CD4-positive, alpha-beta T cell treated with Interleukin-10 for 1 hour (primary cell): ENCODE measurements around the gene SYNRG.

Experiments
- DNase-seq: peaks from one replicate; pipeline ENCODE4 v3.0.0-alpha.2; 2020

SYNRG gene

GRCh38 chr17:37502009-37502936 is 106.9 kb downstream of the SYNRG start:
- no peak for DNase-seq

GRCh38 chr17:37500378-37500777 is 108.8 kb downstream of the SYNRG start:
- no peak for DNase-seq

DNA sequence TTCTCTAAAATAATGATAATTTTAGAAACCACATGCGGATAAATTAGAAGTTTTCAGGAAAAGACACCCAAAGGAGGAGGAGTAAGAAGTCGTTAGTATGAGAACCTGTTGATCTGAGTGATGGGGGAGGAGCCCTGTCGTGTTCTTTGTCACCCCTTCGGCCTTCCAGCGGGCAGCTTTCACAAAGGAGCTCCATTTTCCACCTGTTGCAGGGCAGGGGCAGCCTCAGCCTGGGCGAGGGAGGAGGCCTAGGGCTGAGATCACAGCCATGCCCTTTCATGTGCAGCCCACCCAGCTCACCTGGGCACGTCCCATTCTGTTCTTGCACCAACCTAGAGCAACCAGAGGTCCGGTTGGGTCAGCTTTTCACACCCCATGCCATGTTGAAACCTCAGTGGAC is 114.2 kb downstream of the SYNRG start:
- no peak for DNase-seq

GRCh38 chr17:37494401-37494831 is 114.8 kb downstream of the SYNRG start:
- no peak for DNase-seq

DNA sequence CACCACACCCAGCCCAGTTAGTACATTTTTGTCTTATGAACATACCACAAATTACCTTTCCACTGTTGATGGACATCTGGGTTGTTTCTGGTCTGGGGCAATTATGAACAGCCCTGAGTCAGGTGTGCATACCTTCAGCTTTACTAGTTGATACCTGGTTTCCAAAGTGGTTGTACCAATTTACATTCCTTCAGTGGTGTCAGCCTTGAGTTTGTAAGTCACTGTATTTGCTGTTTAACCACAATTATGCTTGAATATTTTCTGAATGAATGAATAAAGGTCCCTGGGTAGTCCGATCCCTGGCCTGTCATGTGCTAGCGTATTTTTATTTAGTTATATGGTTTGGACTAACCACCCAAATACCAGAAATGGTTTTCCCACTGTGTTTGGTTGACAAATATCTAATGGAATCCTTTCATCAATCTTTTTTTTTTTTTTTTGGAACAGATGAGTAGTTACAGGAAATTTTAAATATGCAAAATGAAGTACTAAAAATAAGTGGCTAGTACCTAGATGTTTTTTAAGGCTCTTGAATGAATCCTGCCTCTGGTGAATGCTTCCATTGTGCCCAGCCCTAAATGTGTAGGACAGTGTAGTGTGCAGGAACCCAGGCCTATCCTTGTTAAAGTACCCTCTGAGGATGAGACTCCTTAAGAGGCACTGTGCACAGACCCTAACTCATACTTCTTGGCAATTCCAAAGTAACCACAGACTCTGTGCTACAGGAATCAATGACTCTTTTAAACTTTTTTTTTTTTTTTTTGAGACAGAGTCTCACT is 115.8 kb downstream of the SYNRG start:
- no peak for DNase-seq

DNA sequence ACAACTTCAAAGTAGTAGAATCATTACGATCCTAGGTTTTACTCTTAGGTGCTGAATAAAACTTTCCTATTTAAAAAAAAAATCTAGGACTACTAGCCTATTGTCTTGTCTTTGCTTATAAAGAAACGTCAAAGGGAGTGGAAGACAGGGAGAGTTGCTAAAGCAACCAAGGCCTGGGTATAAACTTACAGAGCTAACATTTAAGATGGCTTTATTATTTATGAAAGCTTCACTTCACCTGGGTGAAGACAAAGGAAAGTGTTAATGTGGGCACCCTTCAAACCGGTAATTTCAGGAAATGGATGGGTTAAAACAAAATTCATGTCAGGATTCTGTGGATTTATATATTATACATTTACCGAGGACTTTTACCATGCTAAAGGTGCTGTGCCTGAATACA is 117.1 kb downstream of the SYNRG start:
- DNase-seq, result no peak

GRCh38 chr17:37490638-37491614 is 118.3 kb downstream of the SYNRG start:
- no peak for DNase-seq

DNA sequence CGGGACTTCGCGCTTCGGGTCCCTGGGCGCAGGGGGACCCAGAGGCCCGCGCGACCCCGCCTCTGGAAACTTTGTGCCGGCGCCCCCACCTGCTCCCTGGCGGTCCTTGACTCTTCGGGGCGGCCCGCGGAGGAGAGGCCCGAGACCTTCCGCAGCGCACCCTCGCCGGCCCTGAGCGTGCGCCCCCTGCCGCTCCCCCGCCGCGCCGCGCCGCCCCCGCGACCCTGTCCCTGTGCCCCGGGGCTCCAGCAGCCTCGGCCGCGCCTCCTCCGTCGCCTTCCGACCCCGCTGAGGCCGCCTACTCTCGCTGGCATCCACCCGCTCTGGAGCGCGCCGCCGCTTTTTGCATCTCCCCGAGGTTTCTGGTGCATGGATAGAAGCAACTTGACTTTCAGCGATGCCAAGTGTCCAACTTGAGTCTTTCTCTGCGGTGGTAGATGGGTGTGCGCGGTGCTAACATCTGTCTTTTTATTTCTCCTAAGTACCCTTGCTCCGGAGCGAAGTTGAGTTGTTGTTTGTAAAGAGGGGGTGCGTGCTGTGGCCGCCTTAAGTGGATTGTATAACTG is 119.1 kb downstream of the SYNRG start:
- DNase-seq, result peak; percentile 75

- peak; percentile 86 for DNase-seq
Observed at GRCh38 chr17:37489197-37490001, 119.8 kb downstream of the SYNRG start, which contains the start of gene DUSP14. Gene DUSP14 (plus strand): TSS chr17:37489891. CDS start chr17:37512273, 22,382 bp downstream.

DNA sequence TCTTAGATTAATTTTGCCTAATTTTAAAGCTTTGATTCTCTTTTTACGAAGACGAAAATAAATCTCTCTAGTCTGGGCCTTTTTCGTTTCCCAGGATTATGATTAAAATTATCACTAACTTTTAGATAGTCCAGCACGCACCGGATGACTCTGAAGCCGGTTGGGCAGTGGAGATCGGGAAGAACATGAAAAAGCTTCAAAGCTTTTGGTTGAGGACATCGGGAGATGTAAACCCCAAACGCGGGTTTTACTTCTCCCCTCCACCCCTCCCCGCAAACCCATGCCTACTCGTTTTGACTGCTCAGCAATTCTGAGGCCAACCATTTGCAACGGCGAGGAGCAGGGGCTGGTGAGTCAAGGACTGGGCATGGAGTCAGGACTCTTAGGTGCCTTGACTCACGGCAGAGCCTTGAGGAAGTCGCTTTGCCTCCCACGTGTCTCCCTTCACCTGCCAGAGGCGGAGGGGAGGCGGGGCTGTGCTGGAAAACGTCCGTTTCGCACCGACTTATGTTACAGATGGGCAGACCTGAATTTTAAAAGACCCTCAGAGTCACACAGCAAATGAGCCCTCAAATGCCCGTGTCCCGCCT is 120.5 kb downstream of the SYNRG start:
- peak; percentile 54 for DNase-seq

GRCh38 chr17:37488009-37488604 is 121.1 kb downstream of the SYNRG start:
- no peak for DNase-seq

DNA sequence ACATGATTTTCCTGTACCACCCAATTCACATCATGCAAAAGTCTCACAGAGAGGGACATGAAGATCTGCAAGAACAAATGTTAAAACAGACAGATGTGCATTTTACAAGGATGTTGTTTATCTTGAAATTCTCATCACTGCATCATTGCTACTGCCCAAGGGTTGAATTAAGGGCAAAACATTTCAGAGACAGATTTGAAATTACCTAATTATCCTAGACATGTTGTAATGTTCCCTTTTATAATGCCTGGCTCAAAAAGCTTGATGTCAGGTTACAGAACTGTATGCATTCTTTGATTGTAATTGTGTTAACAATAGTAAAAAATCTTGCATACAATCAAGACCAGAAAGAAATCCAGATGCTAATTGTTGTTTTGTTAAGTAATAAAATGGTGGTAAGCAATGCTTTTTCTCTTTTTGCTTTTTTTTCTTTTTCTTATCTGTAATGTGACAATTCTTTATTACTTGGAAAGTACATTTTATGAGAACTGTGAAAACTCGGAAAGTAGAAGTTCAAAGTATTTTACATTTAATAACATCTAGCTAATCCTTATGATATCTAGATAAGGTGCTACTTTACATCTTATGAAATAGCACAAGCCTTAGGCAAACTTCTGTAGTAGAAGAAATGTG is 123.2 kb downstream of the SYNRG start:
- DNase-seq, result no peak

GRCh38 chr17:37483311-37484039 is 125.7 kb downstream of the SYNRG start:
- DNase-seq, result no peak

DNA sequence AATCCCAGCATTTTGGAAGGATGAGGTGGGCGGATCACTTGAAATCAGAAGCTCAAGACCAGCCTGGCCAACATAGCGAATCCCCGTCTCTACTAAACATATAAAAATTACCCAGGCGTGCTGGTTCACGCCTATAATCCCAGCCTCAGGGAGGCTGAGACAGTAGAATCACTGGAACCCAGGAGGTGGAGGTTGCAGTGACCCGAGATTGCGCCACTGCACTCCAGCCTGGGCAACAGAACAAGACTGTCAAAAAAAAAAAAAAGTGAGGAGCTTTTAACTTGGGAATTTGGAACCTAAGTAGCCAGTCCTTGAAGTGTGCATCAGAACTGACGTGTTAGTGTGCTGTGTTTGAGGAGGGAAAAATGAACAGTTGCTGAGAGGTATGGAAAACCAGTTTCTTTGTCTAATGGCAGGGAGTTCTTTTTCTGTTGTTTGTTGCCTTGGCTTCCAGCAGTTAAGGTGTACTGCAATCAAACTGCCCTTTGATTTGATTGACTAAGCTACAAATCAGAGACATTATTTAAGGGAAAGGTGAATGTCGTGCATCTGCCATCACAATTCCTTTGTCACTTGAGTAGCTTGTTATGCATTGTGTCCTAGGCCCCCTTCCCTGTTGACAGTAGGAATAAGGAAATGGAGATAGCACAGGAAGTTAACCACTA is 128.1 kb downstream of the SYNRG start:
- DNase-seq, result no peak

- DNase-seq, result no peak
Observed at GRCh38 chr17:37480427-37480826, 128.8 kb downstream of the SYNRG start.

DNA sequence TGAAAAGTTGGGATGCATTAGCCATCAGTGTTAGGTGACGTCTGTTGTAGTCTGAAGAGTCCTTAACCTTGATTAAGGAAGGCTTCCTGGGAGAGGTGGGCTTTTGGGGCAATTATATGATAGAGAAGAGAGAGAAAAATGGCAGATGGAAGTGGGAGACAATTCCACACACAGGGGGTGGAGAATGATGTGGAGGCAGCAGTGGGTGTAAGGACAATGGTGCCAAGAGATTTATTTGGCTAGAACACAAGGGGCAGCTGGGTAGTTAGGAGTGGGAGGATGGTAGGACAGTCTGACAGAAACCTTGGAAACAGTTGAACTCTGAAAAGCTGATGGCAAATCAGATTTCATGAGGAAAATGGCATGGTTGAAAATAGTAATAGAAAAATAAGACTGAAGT is 130.2 kb downstream of the SYNRG start:
- no peak for DNase-seq

GRCh38 chr17:37478187-37478586 is 131.0 kb downstream of the SYNRG start:
- DNase-seq, result no peak

GRCh38 chr17:37476431-37477120 is 132.6 kb downstream of the SYNRG start:
- no peak for DNase-seq
